K562 treated with DMSO at 1 percent for 48 hours (cell line): ENCODE results near the gene MSMB. TPM values are rescaled to one million over a fixed set of nuclear protein-coding genes. Genes with fewer than 3 reads are reported as not detected.

Experiments
- total RNA-seq: library from RNA; unstranded; fragments of 300-600 nt; gene quantifications from 2 replicates; pipeline ENCODE4 v1.2.3, GENCODE V29; 2022; ENCODE audit warnings: low replicate concordance; ENCODE audit errors: extremely low read depth

Gene MSMB, protein sequence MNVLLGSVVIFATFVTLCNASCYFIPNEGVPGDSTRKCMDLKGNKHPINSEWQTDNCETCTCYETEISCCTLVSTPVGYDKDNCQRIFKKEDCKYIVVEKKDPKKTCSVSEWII
- total RNA-seq: not detected in 2 replicates

DNA sequence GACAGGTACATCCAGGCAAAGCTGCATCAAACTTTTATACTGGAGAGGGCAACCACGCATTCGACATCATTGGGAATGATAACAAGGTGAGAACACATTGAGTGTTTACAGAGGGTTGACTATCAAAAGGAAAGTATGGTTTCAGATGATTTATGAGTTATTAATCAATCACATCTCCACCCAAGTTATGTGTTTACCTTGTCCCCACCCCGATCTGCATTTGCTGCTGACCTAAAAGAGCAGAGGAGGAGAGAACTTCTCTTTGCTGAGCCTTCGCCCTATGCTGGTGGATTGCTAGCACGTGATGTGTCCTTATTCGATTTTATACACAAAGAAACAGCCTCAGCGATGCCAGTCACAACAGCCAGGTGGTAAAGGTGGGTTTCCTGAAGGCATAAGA lies at the start of gene MSMB:
MSMB (minus strand) TSS at position 9 of the 400 bp plus-strand sequence. CDS start 32 bp downstream, outside the sequence.

DNA sequence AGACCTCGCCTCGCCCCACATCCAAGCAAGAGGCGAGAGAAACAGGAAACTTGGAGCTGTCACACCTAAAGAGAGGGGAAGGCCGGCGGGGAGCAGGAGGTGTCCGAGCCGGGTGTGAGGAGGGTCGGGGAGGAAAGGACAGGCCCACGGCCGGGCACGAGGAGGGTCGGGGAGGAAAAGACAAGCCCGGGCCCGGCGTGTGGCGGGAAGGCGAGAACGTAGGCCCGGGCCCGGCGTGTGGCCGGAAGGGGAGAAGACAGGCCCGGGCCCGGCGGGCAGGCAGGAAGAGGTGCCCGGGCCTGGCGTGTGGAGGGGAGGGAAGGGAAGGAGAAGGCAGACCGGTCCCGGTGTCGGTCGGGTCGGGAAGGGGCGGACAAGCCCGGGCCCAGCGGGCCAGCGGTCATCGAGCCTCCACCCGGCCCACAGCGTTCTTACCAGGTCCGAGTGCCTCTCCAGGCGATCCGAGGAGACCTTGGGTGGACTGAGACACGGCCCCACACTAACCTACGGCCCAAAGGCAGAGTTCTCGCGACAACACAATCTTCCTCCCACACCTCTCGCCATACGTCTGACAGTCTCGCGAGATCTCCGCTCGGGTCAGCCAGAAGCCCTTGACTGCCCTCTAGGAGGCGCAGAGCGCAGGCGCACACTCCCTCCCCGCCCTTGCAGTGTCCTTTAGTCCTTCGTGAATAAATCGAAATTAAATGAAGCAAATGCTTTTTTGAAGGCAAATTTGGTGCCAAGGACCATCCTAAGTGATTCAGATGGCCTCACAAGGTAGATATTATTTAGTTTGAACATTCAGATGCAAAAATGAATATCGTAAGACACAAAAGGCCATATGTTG lies 15.8 kb downstream of the MSMB start, which contains the start of gene NCOA4:
NCOA4 (minus strand) TSS at position 533 of the 847 bp plus-strand sequence. CDS start 13,943 bp downstream, outside the sequence.

Other genes with a start within 250 kb of the MSMB start
- not detected in 2 replicates for gene AGAP4, start 198.8 kb downstream of the MSMB start, total RNA-seq
- gene TIMM23, start 73.8 kb downstream of the MSMB start, total RNA-seq: not detected in 2 replicates
- 246 and 271 TPM in 2 replicates for gene NCOA4, start 15.6 kb downstream of the MSMB start, total RNA-seq
- gene ANTXRL, start 240.7 kb upstream of the MSMB start, total RNA-seq: not detected in 2 replicates